GM06990 (cell line): ENCODE results near the gene ZCCHC2.

Experiments
- DNase-seq: peaks from one replicate; pipeline ENCODE4 v3.0.0-alpha.2; 2011; ENCODE audit not compliant: insufficient read length; ENCODE audit errors: extremely low read depth
- H3K27me3 ChIP-seq: replicated peaks from 2 replicates; pipeline ENCODE4 v1.6.0; 2011; ENCODE audit warnings: low read length; ENCODE audit not compliant: control insufficient read depth, insufficient read depth
- H3K36me3 ChIP-seq: 2 replicates; pipeline ENCODE4 v1.5.1; 2011; ENCODE audit warnings: low read length; ENCODE audit not compliant: control insufficient read depth, insufficient read depth
- H3K4me3 ChIP-seq: replicated peaks from 2 replicates; pipeline ENCODE4 v1.5.1; 2011; ENCODE audit warnings: low read depth, mild to moderate bottlenecking, control low read depth, low read length
- CTCF ChIP-seq: IDR thresholded peaks from 2 replicates; pipeline ENCODE4 v1.5.1; 2011; ENCODE audit warnings: low read length, control low read depth, mild to moderate bottlenecking, inconsistent platforms; ENCODE audit not compliant: insufficient read depth, poor library complexity, severe bottlenecking

Gene ZCCHC2

GRCh38 chr18:62607302-62607701, 84.5 kb downstream of the ZCCHC2 start:
- no peak for TF ChIP-seq CTCF
- no peak overlapping the region for H3K4me3 ChIP-seq
- no peaks in the 10 kb centered on the region; the same call in 1 of the 2 replicates for H3K27me3 ChIP-seq
- DNase-seq: no peak
- H3K36me3 ChIP-seq: no peaks in the 10 kb centered on the region

- no peak for TF ChIP-seq CTCF
- no peaks in the 10 kb centered on the region for H3K36me3 ChIP-seq
- H3K27me3 ChIP-seq: no peaks in the 10 kb centered on the region; the same call in 1 of the 2 replicates
- DNase-seq: no peak
- no peak overlapping the region for H3K4me3 ChIP-seq
Observed at GRCh38 chr18:62607708-62608428, 85.0 kb downstream of the ZCCHC2 start.

GRCh38 chr18:62609764-62610163, 86.9 kb downstream of the ZCCHC2 start:
- no peaks in the 10 kb centered on the region; the same call in 1 of the 2 replicates for H3K27me3 ChIP-seq
- no peak overlapping the region for H3K4me3 ChIP-seq
- TF ChIP-seq CTCF: no peak
- DNase-seq: no peak
- H3K36me3 ChIP-seq: no peaks in the 10 kb centered on the region

- TF ChIP-seq CTCF: no peak
- Histone ChIP-seq H3K36me3 (no peaks in the 10 kb centered on the region), H3K4me3 (no peak overlapping the region), H3K27me3 (no peaks in the 10 kb centered on the region; the same call in 1 of the 2 replicates)
- no peak for DNase-seq
Observed at GRCh38 chr18:62610351-62610700, 87.5 kb downstream of the ZCCHC2 start.

- TF ChIP-seq CTCF: no peak
- H3K27me3 ChIP-seq: no peaks in the 10 kb centered on the region; the same call in 1 of the 2 replicates
- no peak for DNase-seq
- no peak overlapping the region for H3K4me3 ChIP-seq
- H3K36me3 ChIP-seq: no peaks in the 10 kb centered on the region
Observed at GRCh38 chr18:62610701-62611411, 88.0 kb downstream of the ZCCHC2 start.
